Body of pancreas (tissue), 4 donors: ENCODE measurements around the gene TMEM256.

Source experiments
- CTCF ChIP-seq, 7 experiments: fragments of 450-650 bp in 4 of 7; fragments of 200-600 bp in 3 of 7; sonication (generic) in 3 of 7; IDR thresholded peaks; one replicate each; pipeline ENCODE4 v1.5.1; 2016 to 2019; ENCODE audit warnings: antibody characterized with exemption in 7 of 7
- POLR2A ChIP-seq, 3 donors: fragments of 450-650 bp; IDR thresholded peaks; one replicate each; pipeline ENCODE4 v1.6.1; 2016; ENCODE audit warnings: antibody characterized with exemption in 3 of 3, mild to moderate bottlenecking in 2 of 3

DNA sequence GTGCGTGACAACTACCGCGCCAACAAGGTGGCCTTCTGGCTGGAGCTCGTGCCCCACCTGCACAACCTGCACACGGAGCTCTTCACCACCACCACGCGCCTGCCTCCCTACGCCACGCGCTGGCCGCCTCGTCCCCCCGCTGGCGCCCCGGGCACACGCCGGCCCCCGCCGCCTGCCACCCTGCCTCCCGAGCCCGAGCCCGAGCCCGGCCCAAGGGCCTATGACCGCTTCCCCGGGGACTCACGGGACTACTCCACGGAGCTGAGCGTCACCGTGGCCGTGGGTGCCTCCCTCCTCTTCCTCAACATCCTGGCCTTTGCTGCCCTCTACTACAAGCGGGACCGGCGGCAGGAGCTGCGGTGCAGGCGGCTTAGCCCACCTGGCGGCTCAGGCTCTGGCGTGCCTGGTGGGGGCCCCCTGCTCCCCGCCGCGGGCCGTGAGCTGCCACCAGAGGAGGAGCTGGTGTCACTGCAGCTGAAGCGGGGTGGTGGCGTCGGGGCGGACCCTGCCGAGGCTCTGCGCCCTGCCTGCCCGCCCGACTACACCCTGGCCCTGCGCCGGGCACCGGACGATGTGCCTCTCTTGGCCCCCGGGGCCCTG is 13.3 kb upstream of the TMEM256 start:
- TF ChIP-seq CTCF (IDR thresholded peaks at IDR 0.05) (no peak), POLR2A (IDR thresholded peaks at IDR 0.05) (no peak)
